Measurements from ENCODE around the gene WDR35. TPM values are rescaled to one million over a fixed set of nuclear protein-coding genes. Genes with fewer than 3 reads are reported as not detected.
A peak's percentile ranks its signal among the peaks of the same experiment; 100 is the strongest.

The WDR35 gene
- total RNA-seq, 1 experiment from 2014 or later, result 29.4 TPM

DNA sequence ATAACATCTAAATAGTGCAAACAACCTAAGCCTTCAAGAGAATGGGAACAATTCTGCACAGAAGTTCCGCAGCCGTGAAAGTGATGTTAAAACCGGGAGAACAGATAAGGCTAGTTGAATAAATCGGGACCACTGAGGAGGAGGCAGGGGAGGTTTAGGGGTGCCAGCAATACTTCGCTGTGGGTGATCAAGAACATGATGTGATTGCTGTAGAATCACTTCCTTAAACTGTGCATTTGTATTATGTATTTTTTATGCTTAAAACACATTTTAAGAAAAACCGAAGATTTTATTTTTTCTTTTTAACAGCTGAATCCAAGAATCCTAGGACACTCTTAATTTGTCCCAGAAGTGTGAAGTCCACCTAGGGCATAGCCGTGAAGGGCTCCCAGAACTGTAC, 121.7 kb downstream of the WDR35 start:
- Histone ChIP-seq H3K4me1 (ENCODE audit: insufficient read depth, low read length, poor library complexity, severe bottlenecking) (no peaks in the 10 kb centered on the region), H3K4me3 (ENCODE audit: low read depth, low read length, poor library complexity, severe bottlenecking) (peak overlapping the region; percentile 35), H3K36me3 (ENCODE audit: insufficient read depth, low read length, poor library complexity, severe bottlenecking) (no peaks in the 10 kb centered on the region), H3K9me3 (ENCODE audit: low read depth, low read length, poor library complexity, severe bottlenecking) (no peaks in the 10 kb centered on the region), H3K27ac (ENCODE audit: low read depth, low read length, poor library complexity, severe bottlenecking) (no peak overlapping the region), H3K27me3 (replicated peaks; ENCODE audit: insufficient read depth, low read depth, low read length, poor library complexity) (peaks cover 6% of the 10 kb centered on the region)
- CTCF ChIA-PET, result no interaction called here
- no peak for DNase-seq (ENCODE audit: low spot score)
- TF ChIP-seq, protein P1, sequence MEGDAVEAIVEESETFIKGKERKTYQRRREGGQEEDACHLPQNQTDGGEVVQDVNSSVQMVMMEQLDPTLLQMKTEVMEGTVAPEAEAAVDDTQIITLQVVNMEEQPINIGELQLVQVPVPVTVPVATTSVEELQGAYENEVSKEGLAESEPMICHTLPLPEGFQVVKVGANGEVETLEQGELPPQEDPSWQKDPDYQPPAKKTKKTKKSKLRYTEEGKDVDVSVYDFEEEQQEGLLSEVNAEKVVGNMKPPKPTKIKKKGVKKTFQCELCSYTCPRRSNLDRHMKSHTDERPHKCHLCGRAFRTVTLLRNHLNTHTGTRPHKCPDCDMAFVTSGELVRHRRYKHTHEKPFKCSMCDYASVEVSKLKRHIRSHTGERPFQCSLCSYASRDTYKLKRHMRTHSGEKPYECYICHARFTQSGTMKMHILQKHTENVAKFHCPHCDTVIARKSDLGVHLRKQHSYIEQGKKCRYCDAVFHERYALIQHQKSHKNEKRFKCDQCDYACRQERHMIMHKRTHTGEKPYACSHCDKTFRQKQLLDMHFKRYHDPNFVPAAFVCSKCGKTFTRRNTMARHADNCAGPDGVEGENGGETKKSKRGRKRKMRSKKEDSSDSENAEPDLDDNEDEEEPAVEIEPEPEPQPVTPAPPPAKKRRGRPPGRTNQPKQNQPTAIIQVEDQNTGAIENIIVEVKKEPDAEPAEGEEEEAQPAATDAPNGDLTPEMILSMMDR (conservative IDR thresholded peaks at IDR 0.05; ENCODE audit: low read depth, low read length), result no peak
- no peak for TF ChIP-seq EZH2 (IDR thresholded peaks at IDR 0.05; ENCODE audit: borderline replicate concordance, low read depth, low read length, poor library complexity, severe bottlenecking)
- no TSS peak for BruUV-seq (replicated peaks)
- POLR2A ChIA-PET (ENCODE audit: low non-redundant PET), result no interaction called here
- intact Hi-C loops (cut with micrococcal nuclease; ENCODE audit: unreplicated experiment), result loop anchor here (10.0 kb wide), 1 partner anchor 227 kb away; no protein-coding TSS in a partner anchor

- POLR2A ChIA-PET (ENCODE audit: low non-redundant PET), result interaction anchor here (0.8 kb wide), 1 partner anchor 393 kb away, joined by 3 read pairs; no protein-coding TSS in a partner anchor
- BruUV-seq (replicated peaks), result no TSS peak
Observed at GRCh38 chr2:19866771-19867170, 123.1 kb downstream of the WDR35 start.

GRCh38 chr2:19865151-19865550, 124.8 kb downstream of the WDR35 start:
- TF ChIP-seq, protein P1 (conservative IDR thresholded peaks at IDR 0.05; ENCODE audit: low read depth, low read length), result no peak
- TF ChIP-seq EZH2 (IDR thresholded peaks at IDR 0.05; ENCODE audit: borderline replicate concordance, low read depth, low read length, poor library complexity, severe bottlenecking), result no peak
- intact Hi-C loops (cut with micrococcal nuclease; ENCODE audit: unreplicated experiment), result loop anchor here (10.0 kb wide), 1 partner anchor 230 kb away; no protein-coding TSS in a partner anchor
- H3K36me3 ChIP-seq (ENCODE audit: insufficient read depth, low read length, poor library complexity, severe bottlenecking), result no peaks in the 10 kb centered on the region
- H3K27me3 ChIP-seq (replicated peaks; ENCODE audit: insufficient read depth, low read depth, low read length, poor library complexity), result peaks cover 6% of the 10 kb centered on the region
- H3K9me3 ChIP-seq (ENCODE audit: low read depth, low read length, poor library complexity, severe bottlenecking), result no peaks in the 10 kb centered on the region
- POLR2A ChIA-PET (ENCODE audit: low non-redundant PET), result no interaction called here
- no peaks in the 10 kb centered on the region for H3K4me1 ChIP-seq (ENCODE audit: insufficient read depth, low read length, poor library complexity, severe bottlenecking)
- H3K27ac ChIP-seq (ENCODE audit: low read depth, low read length, poor library complexity, severe bottlenecking), result no peak overlapping the region
- DNase-seq (ENCODE audit: low spot score), result no peak
- BruUV-seq (replicated peaks), result no TSS peak
- no peak overlapping the region for H3K4me3 ChIP-seq (ENCODE audit: low read depth, low read length, poor library complexity, severe bottlenecking)
- CTCF ChIA-PET, result no interaction called here

More at GRCh38 chr2:19866771-19867170, 123.1 kb downstream of the WDR35 start:
- CTCF ChIA-PET, result no interaction called here
- DNase-seq (ENCODE audit: low spot score), result no peak
- TF ChIP-seq EZH2 (IDR thresholded peaks at IDR 0.05; ENCODE audit: borderline replicate concordance, low read depth, low read length, poor library complexity, severe bottlenecking), result no peak
- TF ChIP-seq, protein P1 (conservative IDR thresholded peaks at IDR 0.05; ENCODE audit: low read depth, low read length), result no peak
- H3K4me3 ChIP-seq (ENCODE audit: low read depth, low read length, poor library complexity, severe bottlenecking), result no peak overlapping the region
- no peaks in the 10 kb centered on the region for H3K4me1 ChIP-seq (ENCODE audit: insufficient read depth, low read length, poor library complexity, severe bottlenecking)
- no peaks in the 10 kb centered on the region for H3K9me3 ChIP-seq (ENCODE audit: low read depth, low read length, poor library complexity, severe bottlenecking)
- H3K36me3 ChIP-seq (ENCODE audit: insufficient read depth, low read length, poor library complexity, severe bottlenecking), result no peaks in the 10 kb centered on the region
- H3K27me3 ChIP-seq (replicated peaks; ENCODE audit: insufficient read depth, low read depth, low read length, poor library complexity), result peaks cover 6% of the 10 kb centered on the region
- no peak overlapping the region for H3K27ac ChIP-seq (ENCODE audit: low read depth, low read length, poor library complexity, severe bottlenecking)
- intact Hi-C loops (cut with micrococcal nuclease; ENCODE audit: unreplicated experiment), result loop anchor here (10.0 kb wide), 1 partner anchor 228 kb away; no protein-coding TSS in a partner anchor

All from A673 (cell line).